Pancreas (tissue), 10 donors: ENCODE measurements around the gene RNF130. TPM values are rescaled to one million over a fixed set of nuclear protein-coding genes. Genes with fewer than 3 reads are reported as not detected.
A peak's percentile ranks its signal among the peaks of the same experiment; 100 is the strongest.

ENCODE experiments used
- ATAC-seq, 4 donors: fragments of 200-7000 bp; cut with Tn5 transposase; one replicate each; pipeline versions ENCODE4 v1.8.0 to v1.9.1; 2020; ENCODE audit warnings: mild to moderate bottlenecking in 4 of 4, moderate library complexity in 4 of 4
- DNase-seq, 6 donors: peaks; one replicate each; pipeline ENCODE4 v3.0.0-alpha.2; 2020
- FAIRE-seq: peaks from 2 replicates; lab custom pipeline; 2012; peaks lifted over from hg19 to GRCh38; lab: Jason Lieb, UNC
- H3K27ac ChIP-seq, 4 donors: fragments of 200-600 bp; sonication (generic); 1 replicate in 3 of 4; 2 replicates in 1 of 4; pipeline versions ENCODE4 v1.5.0 to v1.8.0; 2020
- H3K27me3 ChIP-seq, 4 donors: fragments of 200-600 bp; one replicate each; pipeline ENCODE4 v1.8.0; 2021
- H3K36me3 ChIP-seq, 3 donors: fragments of 200-600 bp; sonication (generic) in 1 of 3; one replicate each; pipeline versions ENCODE4 v1.5.0 to v1.8.0; 2020 to 2021
- H3K4me1 ChIP-seq, 3 donors: fragments of 200-600 bp; one replicate each; pipeline ENCODE4 v1.8.0; 2021
- H3K4me3 ChIP-seq, 4 donors: fragments of 200-600 bp; sonication (generic) in 2 of 4; one replicate each; pipeline versions ENCODE4 v1.5.0 to v1.8.0; 2020 to 2021
- H3K9me3 ChIP-seq, 4 donors: fragments of 200-600 bp; one replicate each; pipeline ENCODE4 v1.8.0; 2021
- WGBS, 2 donors: extraction: QIAGEN DNeasy Blood & Tissue Kit; methylation state at CpG; one replicate each; pipeline ENCODE4 v1.1.7; 2013; 5-methylcytosine and 5-hydroxymethylcytosine counted together
- intact Hi-C, 3 donors: fragments of 100-400 bp; cut with DNase I; formaldehyde crosslinking; loops; one replicate each; pipeline versions ENCODE4 v1.11.1 to v1.14.2; 2022
- polyA plus RNA-seq, 2 donors: library from polyadenylated mRNA; stranded (reverse); fragments of 200-250 nt; gene quantifications; one replicate each; pipeline ENCODE4 v1.2.3, GENCODE V29; 2013
- total RNA-seq, 6 donors: library from RNA; stranded (reverse); fragmentation: NEBNext Ultra II Directional in 4 of 6; extraction: Animal tissue kit (Norgen Biotek cat#: 25700) in 4 of 6; gene quantifications; one replicate each; pipeline versions ENCODE4 v1.2.1 to v1.2.4, GENCODE V29; 2021 to 2023
- TF ChIP-seq, protein P1 (sequence below), 4 donors: fragments of 200-600 bp; sonication (generic) in 3 of 4; IDR thresholded peaks; one replicate each; pipeline versions ENCODE4 v1.5.0 to v1.8.0; 2021; ENCODE audit warnings: antibody characterized with exemption in 4 of 4
- donor health status: healthy with polysubstance abuse.
- donor health status: DM: no; HTN: no; CAD: no; lungs with moderate emphysema.
- donor health status: DM: no; HTN: no; CAD: no.
- donor health status: control.
- donor health status: control.
- donor health status: Bipolar disorder and iron deficiency.
- donor health status: DM: yes; HTN: yes; CAD: no.
- donor health status: DM: no; HTN: no; CAD: no.
- donor health status: DM: no; HTN: no; CAD: no.
- donor health status: DM: yes; HTN: yes; CAD: no.

The RNF130 gene
- total and polyA plus RNA-seq, 8 donors, result 21.4 to 57.8 (median 37.8) TPM

GRCh38 chr5:179978792-179979191 lies 92.8 kb downstream of the RNF130 start:
- no peak for FAIRE-seq
- Histone ChIP-seq H3K27ac (no peak overlapping the region), H3K9me3 (no peaks in the 10 kb centered on the region), H3K27me3 (no peaks in the 10 kb centered on the region), H3K36me3 (peaks cover 0 to 30% (median 5%) of the 10 kb centered on the region in 3 donors), H3K4me1 (no peaks in the 10 kb centered on the region), H3K4me3 (no peak overlapping the region)
- no peak for DNase-seq
- WGBS, 2 donors, result 65 to 81% methylated on average over 4 of the region's 4 CpGs
- intact Hi-C loops, result no loop called here
- ATAC-seq, result no peak
- TF ChIP-seq, protein P1, sequence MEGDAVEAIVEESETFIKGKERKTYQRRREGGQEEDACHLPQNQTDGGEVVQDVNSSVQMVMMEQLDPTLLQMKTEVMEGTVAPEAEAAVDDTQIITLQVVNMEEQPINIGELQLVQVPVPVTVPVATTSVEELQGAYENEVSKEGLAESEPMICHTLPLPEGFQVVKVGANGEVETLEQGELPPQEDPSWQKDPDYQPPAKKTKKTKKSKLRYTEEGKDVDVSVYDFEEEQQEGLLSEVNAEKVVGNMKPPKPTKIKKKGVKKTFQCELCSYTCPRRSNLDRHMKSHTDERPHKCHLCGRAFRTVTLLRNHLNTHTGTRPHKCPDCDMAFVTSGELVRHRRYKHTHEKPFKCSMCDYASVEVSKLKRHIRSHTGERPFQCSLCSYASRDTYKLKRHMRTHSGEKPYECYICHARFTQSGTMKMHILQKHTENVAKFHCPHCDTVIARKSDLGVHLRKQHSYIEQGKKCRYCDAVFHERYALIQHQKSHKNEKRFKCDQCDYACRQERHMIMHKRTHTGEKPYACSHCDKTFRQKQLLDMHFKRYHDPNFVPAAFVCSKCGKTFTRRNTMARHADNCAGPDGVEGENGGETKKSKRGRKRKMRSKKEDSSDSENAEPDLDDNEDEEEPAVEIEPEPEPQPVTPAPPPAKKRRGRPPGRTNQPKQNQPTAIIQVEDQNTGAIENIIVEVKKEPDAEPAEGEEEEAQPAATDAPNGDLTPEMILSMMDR (IDR thresholded peaks at IDR 0.05), result no peak

DNA sequence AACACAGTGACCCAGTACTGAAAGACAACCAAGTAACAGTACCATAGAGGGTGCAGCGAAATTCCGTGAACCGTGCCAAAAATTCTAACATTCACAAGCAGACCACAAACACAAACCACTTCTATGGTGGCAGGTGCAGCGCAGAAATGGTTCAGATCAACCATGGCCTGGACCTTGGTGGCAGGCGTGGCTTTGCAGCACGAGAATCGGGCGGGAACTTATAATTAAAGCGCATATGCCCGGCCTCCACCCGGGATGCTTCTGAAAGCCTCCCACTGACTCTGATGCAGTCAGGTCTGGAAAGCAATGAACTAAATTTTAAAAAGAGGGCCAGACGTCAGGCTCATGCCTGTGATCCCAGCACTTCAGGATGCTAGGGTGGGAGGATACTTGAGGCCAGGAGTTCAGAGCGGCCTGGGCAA lies 95.8 kb downstream of the RNF130 start:
- Histone ChIP-seq H3K4me3 (no peak overlapping the region), H3K27me3 (no peaks in the 10 kb centered on the region), H3K9me3 (no peaks in the 10 kb centered on the region), H3K4me1 (no peaks in the 10 kb centered on the region), H3K36me3 (peaks cover 0 to 30% (median 5%) of the 10 kb centered on the region in 3 donors), H3K27ac (no peak overlapping the region)
- no peak for FAIRE-seq
- intact Hi-C loops, result no loop called here
- no peak for ATAC-seq
- no peak for DNase-seq
- 90 to 93% methylated on average over 13 of the region's 13 CpGs for WGBS, 2 donors
- TF ChIP-seq, protein P1 (IDR thresholded peaks at IDR 0.05), result no peak

DNA sequence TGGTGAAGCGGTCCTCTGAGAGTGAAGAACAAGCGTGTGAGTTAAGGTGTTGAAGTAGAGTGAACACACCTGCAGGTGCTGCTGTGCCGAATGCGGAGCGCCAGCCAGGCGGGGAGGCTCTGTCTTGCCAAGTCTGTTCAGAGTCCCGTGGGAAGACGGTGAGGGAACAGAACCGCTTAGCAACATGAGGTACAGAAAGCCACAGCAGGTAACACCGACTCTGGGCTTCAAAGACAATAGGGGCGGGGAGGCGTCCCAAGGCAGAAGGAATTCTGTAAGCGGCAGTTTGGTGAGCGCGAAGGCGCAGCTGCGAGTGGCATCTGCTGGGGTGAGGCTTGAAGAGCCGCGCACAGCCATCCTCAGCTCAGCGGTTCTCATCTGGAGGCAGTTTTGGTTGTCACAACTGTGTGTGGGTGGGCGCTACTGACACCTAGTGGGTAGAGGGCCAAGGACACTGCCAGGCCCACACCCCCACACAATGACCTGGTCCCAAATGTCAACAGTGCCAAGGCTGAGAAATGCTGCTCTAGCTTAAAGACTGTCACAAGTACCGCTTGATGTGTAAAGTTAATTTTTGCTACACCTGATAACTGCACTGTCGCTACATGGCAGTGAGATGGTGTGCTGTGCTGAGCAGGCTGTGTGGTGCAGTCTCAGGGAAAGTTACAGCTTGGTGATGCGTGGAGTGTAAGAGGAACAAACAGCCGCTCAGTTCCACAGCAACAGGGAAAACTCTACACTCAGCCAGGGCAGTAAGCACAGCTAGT lies 96.4 kb downstream of the RNF130 start:
- Histone ChIP-seq H3K4me3 (no peak overlapping the region), H3K27ac (no peak overlapping the region), H3K36me3 (peaks cover 0 to 30% (median 5%) of the 10 kb centered on the region in 3 donors), H3K9me3 (no peaks in the 10 kb centered on the region), H3K27me3 (no peaks in the 10 kb centered on the region), H3K4me1 (no peaks in the 10 kb centered on the region)
- ATAC-seq (peak in 3 of 4 donors; percentile 77 to 81 (median 79)), DNase-seq (peak in 1 of 6 donors; percentile 17), FAIRE-seq (no peak)
- TF ChIP-seq, protein P1 (IDR thresholded peaks at IDR 0.05), result no peak
- 87 to 89% methylated on average over 25 of the region's 25 CpGs for WGBS, 2 donors
- intact Hi-C loops, result no loop called here

DNA sequence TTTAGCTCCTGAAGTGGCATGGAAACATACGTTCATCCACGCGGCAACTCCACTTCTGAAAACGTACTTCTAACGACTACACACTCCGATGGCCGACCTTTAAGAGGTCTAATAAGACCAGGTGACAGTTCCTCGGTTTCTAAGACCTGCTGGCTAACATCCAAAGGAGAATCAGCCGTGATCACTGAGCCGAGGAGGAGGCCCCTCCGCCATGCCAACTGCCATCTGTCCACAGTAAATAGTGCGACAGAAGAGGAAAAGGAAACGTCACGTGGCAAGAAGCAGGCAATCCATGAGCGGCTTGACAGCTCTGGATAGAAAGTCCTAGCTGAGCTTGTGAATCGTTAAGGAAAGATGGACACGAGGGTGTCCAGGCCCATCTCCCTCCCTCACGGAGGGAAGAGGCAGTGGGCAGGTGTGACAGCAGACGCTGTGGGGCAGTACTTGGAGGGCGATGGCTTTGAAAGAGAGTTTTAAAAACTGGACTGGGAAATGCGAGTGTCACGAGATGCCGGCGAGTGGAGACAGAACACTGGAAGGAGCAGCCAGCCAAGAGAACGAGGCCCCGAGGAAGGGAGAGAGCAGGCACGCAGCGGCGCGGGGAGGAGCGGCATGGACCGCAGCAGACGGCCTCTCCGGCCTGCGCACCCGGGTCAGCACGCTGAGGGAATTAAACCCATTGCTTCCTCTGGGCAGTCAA lies 97.2 kb downstream of the RNF130 start:
- H3K4me1 ChIP-seq, result no peaks in the 10 kb centered on the region
- H3K9me3 ChIP-seq, result no peaks in the 10 kb centered on the region
- no peak for FAIRE-seq
- peaks cover 0 to 29% (median 5%) of the 10 kb centered on the region in 3 donors for H3K36me3 ChIP-seq
- no peak for DNase-seq
- 92 to 93% methylated on average over 37 of the region's 37 CpGs for WGBS, 2 donors
- no peak overlapping the region for H3K4me3 ChIP-seq
- no peaks in the 10 kb centered on the region for H3K27me3 ChIP-seq
- peak in 2 of 4 donors; percentile 73 to 80 for ATAC-seq
- intact Hi-C loops, result no loop called here
- TF ChIP-seq, protein P1 (IDR thresholded peaks at IDR 0.05), result no peak
- no peak overlapping the region for H3K27ac ChIP-seq
